ENCODE results near the gene LRRC14B.

The LRRC14B gene

GRCh38 chr5:191036-191948 is at the start of gene LRRC14B:
Gene LRRC14B (plus strand): TSS chr5:191495. CDS start chr5:191539, 44 bp downstream.
- no peak for DNase-seq (ENCODE audit: low read depth in 2 of 2, low spot score in 1 of 2)

GRCh38 chr5:141761-142160 is 49.5 kb upstream of the LRRC14B start:
- no peak for DNase-seq (ENCODE audit: low read depth in 2 of 2, low spot score in 1 of 2)

DNA sequence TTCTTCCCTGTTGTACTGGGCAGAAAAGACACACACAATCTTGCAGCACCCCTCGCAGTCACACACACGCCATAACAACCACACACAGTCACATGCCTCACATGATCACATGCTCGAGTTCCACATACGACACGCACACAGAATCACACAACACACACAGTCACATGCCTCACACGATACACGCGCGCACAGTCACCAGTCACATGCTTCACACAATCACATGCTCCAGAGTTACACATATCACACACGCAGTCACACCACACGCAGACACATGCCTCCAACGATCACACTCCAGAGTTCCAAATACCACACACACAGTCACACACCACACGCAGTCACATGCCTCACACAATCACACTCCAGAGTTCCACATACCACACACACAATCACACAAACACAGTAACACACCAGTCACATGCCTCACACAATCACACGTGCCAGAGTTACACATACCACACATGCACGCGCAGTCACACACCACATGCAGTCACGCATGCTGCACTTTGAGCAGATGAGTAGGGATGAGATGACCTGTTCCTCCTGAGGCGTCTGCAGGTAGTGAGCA is 49.0 kb upstream of the LRRC14B start:
- DNase-seq (ENCODE audit: low read depth in 2 of 2, low spot score in 1 of 2): no peak

DNA sequence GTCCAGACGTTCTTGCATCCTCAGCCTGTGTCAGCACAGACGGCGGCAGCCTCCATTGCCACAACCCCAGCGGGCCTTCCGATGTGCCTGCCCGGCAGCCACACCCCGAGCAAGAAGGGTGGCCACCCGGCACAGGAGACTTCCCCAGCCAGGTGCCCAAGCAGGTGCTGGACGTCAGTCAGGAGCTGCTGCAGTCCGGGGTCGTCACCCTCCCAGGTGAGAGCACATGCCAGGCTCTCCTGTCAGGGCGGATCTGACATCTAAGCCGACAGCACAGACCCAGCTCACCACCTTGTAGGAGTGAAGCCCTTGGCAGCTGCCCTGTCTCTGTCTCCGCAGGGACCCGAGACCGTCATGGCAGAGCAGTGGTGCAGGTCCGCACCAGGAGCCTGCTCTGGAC is 48.3 kb upstream of the LRRC14B start:
- DNase-seq (ENCODE audit: low read depth in 2 of 2, low spot score in 1 of 2): no peak

DNA sequence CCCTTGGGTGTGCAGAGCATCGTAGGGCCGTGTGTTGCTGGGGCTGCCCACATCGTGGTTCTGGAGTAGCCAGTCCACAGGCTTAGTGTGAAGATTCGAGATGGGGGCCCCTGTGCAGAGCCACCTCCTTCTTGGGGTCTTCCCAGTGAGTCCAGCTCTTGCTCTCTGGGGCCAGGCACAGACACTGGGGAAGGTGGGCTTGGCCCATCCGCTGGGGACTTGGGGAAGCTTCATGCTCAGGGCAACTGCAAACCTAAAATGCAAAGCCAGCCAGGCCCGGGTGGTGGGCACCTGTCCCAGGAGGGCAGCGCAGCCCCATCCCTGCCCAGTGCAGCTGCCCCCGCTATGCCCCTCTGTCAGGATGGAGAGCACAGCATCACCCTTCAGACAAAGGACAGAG is 46.4 kb upstream of the LRRC14B start:
- DNase-seq (ENCODE audit: low read depth in 2 of 2, low spot score in 1 of 2): no peak

- no peak for DNase-seq (ENCODE audit: low read depth in 2 of 2, low spot score in 1 of 2)
Measured at GRCh38 chr5:145585-146323, 45.5 kb upstream of the LRRC14B start.

DNA sequence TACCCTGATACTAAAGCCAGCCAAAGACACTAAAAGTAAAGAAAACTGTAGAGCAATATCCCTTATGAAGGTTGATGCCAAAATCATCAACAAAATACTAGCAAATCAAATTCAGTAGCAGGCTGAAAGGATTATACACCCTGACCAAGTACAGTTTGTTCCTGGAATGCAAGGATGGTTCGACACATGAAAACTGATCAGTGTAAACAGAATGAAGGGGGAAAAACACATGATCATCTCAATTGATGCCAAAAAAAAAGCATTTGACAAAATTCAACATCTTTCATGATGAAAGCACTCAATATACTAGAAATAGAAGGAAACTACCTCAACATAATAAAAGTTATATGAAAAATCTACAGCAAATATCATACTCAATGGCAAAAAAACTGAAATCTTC is 43.5 kb upstream of the LRRC14B start:
- DNase-seq (ENCODE audit: low read depth in 2 of 2, low spot score in 1 of 2): no peak

DNA sequence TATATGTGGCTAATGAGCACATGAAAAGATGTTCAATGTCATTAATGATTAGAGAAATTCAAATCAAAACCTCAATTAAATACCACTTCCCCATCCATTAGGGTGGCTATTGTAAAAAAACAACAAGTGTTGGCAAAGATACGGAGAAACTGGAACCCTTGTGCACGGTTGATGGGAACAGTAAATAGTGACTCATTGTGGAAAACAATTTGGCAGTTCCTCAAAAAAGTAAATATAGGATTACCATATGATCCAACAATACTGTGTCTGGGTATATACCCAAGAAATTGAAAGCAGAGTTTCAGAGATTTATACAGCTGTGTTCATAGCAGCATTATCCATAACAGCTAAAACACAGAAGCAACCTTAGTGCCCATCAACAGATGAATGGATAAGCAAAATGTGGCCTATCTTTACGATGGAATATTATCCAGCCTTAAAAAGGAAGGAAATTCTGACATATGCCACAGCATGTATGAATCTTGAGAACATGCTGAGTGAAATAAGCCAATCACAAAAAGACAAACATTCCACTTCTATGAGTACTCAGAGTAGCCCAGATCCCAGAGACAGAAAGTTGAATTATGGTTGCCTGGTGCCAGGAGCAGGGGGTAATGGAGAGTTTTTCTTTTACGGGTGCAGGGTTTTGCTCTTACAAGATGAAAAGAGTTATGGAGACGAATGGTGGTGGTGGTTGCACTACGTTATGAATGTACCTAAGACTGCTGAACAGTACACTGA is 41.4 kb upstream of the LRRC14B start:
- DNase-seq (ENCODE audit: low read depth in 2 of 2, low spot score in 1 of 2): no peak

DNA sequence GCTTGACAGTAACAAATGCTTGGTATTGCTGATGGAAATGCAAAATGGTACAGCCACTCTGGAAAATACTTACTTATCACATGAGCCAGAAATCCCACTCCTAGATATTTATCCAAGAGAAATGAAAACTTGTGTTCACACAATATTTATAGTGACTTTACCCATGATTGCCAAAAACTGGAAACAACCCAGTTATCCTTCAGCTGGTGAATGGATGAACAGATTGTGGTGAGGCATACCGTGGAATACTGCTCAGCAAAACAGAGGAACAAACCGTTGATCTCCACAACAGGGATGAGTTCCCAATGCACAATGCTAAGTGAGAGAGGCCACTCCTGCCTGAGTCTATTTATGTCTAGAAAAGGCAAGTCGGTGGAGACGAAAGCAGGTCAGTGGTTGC is 40.5 kb upstream of the LRRC14B start:
- no peak for DNase-seq (ENCODE audit: low read depth in 2 of 2, low spot score in 1 of 2)

DNA sequence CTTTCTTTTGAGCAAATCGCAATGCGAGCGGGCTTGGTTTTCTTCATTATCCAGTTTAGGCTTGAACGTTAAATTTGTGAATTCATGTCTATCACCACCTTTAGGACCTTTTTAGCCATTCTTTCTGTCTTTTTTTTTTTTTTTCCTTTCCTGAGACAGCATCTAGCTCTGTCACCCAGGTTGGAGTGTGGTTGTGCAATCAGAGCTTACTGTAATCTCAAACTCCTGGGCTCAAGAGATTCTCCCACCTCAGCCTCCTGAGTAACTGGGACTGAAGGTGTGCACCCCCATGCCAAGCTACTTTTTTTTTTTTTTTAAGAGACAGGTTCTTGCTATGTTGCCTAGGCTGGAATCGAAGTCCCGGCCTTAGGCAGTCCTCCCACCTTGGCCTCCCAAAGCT is 39.2 kb upstream of the LRRC14B start:
- no peak for DNase-seq (ENCODE audit: low read depth in 2 of 2, low spot score in 1 of 2)

- no peak for DNase-seq (ENCODE audit: low read depth in 2 of 2, low spot score in 1 of 2)
Measured at GRCh38 chr5:153256-153655, 38.0 kb upstream of the LRRC14B start.

- no peak for DNase-seq (ENCODE audit: low read depth in 2 of 2, low spot score in 1 of 2)
Measured at GRCh38 chr5:154236-154635, 37.1 kb upstream of the LRRC14B start.

- DNase-seq (ENCODE audit: low read depth in 2 of 2, low spot score in 1 of 2): no peak
Measured at GRCh38 chr5:154826-155225, 36.5 kb upstream of the LRRC14B start.

DNA sequence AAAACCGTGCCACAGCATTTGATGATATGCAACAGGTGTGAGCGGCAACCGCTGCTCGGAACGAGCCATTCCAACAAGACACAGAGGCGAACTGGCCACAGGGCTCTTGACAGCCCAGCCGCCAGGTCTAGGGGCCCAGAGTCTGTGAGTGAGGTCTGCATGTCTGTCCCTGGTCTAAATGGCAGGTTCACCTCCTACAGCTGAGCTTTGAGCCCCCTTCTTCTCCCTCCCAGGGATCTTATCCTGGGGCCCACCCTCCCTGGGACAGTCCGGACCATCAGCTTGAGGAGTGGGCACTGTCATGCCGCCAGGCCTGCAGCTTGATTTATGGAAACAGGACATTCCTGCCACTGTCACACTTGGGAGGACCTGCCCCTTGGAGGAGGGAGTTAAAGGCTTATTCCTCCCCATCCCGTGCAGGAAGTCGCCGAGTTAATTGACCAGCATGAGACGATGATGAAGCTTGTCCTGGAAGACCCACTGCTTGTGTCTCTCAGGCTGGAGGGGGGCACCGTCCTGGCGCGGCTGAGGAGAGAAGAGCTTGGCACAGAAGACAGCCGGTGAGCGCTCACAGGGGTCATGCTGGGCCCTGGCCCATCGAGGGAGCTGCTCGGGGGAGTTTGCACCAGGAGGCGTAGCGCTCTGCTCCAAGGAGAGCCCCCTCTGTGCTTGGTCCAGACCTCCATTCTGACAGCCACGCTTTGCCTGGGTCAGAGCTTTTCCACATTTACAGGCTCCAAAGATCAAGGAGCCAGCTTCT is 35.5 kb upstream of the LRRC14B start:
- DNase-seq (ENCODE audit: low read depth in 2 of 2, low spot score in 1 of 2): no peak

DNA sequence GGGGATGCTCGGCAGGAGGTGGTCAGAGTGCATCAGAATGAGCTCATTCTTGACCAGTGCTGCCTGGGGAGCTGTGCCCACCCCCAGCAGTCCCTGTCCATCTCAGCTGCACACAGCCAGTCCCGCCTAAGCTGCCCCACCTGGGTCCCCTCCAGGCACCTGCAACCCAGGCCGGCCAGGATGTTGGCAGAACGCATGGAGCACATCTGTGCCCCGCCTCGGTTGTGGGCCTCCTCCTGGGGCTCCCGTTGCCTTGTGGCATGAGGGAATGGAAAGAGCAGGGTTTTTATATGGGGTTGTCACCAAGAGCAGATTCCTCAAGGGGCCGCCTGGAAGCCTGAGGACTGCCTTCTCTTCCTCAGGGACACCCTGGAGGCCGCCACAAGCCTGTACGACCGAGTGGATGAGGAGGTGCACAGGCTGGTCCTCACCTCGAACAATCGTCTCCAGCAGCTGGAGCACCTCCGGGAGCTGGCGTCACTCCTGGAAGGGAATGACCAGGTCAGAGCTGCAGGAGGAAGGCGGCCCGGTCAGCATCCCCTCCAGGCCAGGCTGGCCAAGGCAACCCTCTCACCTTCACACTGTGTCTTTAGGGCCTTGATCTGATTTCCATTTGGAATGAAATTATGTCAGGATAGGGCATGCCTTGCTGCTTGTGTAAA is 34.8 kb upstream of the LRRC14B start:
- no peak for DNase-seq (ENCODE audit: low read depth in 2 of 2, low spot score in 1 of 2)

DNA sequence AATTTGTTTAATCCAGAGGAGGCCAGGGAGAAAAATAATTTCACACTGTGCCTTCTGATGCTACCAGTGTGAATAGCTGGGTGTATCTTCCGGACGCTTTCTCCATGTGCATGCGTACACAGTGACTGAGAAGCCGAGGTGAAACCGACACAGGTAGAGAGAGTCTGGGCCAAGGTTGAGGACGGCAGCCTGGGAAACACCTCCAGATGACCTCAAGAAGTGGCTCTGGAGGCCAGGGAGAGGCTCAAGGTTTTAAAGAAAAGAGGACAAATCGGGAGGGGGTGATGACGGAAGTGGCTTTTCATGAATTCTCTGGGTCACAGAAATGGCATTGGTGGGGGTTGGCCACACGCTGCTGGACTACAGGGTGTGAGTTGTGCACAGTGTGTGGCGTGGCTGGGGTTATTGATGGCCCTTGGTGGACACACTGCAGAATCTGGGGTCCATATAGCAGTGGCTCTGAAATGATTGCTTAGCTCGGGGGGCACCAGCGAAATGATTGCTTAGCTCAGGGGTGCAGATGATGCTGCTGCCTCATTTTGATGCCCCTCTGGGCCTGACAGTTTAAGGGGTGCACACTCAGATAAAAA is 34.1 kb upstream of the LRRC14B start:
- DNase-seq (ENCODE audit: low read depth in 2 of 2, low spot score in 1 of 2): no peak

DNA sequence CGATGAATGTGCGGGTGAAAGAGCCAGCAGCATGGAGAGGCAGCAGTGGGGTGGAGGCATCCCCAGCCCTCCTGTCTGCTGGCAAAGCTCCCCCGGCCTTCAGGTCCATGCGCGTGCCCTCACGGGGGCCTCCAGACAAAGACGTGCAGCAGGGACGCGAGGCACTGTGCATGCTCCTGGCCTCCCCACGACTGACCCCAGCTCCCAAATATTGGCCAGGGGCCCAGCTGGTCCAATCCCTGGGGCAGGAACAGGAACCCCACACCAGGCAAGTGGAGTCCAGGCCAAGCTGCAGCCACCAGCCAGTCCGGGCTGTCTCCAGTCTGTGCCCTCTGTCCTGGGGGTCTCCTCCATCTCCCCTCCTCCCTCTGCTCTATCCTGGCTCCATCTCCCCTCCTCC is 33.5 kb upstream of the LRRC14B start:
- no peak for DNase-seq (ENCODE audit: low read depth in 2 of 2, low spot score in 1 of 2)

DNA sequence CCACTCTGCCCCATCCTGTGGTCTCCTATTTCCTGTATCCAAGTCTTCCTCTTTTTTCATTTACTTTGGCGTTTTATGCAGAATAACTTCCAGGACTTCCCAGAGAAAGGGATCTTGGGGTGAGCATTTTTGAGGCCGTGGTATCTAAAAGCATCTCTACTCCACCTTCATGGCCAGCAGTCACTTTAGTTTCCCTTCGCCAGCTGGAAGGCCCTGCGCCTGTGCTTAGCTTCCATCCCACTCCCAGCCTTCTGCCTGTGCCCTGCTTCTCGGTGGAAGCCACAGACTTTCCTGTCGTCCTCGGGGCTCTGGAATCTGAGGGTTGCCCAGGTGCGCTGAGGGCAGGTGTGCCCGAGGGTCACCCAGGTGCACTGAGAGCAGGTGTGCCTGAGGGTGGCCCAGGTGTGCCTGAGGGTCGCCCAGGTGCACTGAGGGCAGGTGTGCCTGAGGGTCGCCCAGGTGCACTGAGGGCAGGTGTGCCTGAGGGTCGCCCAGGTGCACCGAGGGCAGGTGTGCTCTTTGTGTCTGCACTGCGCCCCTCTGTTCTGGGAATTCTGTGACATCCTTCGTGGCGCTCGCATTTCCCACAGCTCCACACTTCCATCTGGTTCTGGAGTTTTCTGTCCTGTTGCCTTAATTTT is 32.4 kb upstream of the LRRC14B start:
- DNase-seq (ENCODE audit: low read depth in 2 of 2, low spot score in 1 of 2): no peak

DNA sequence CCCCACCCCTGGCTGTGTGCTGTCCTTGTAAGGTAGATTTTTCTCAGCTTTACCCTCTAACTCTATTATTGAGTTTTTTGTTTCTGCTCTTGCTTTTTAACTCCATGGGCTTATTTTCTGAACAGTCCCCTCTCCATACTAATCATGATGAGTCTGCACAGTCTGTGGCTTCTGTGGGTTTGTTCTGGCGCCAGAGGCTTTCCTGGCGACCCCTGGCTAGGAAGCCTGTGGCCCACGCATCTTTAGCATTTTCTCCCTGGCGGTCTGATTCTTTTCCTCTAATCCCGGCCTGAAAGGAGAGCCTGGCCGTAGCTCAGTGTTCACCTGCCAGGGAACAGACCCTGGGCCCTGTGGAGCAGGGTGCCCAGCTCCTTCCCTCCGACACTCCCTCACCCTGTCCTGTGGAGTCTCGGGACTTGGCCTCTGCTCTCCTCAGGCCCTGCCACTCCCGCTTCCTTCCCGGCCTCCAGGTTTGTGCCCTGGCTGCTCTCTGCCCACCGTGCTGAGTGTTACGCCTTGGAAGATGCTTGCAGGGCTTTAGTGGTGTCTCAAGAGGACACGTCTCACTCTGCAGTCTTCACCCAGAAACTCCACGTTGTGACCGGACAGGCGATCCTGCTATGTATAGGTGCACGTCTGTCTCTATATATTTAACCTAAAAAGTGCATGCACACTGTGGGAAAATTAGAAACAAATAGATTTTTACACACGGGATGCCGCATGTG is 31.7 kb upstream of the LRRC14B start:
- DNase-seq (ENCODE audit: low read depth in 2 of 2, low spot score in 1 of 2): no peak

Data from stimulated activated CD8-positive, alpha-beta memory T cell treated with anti-CD3 and anti-CD28 coated beads, Interleukin-4, amount 100 ng/mL, for 1 hour (primary cell).